DND-41 (cell line): ENCODE measurements around the gene LOXL3.

Experiments used
- ATAC-seq: fragments of 200-7000 bp; cut with Tn5 transposase; 3 replicates; pipeline ENCODE4 v1.9.1; 2021; ENCODE audit warnings: low read depth; ENCODE audit not compliant: insufficient read depth
- DNase-seq: peaks from one replicate; pipeline ENCODE4 v3.0.0-alpha.2; 2020
- H2AFZ ChIP-seq: 2 replicates; pipeline ENCODE4 v1.6.0; 2012; ENCODE audit warnings: low read depth, low read length
- H3K27ac ChIP-seq: 2 replicates; pipeline ENCODE4 v1.5.1; 2012; ENCODE audit warnings: low read length, inconsistent platforms
- H3K27me3 ChIP-seq: fragments of 200-600 bp; sonication (generic); 2 replicates; pipeline ENCODE4 v1.6.0; 2012; ENCODE audit warnings: low read length, mild to moderate bottlenecking, inconsistent platforms; ENCODE audit not compliant: insufficient read depth, poor library complexity
- H3K36me3 ChIP-seq: 2 replicates; pipeline ENCODE4 v1.5.1; 2012; ENCODE audit warnings: low read length, inconsistent platforms; ENCODE audit not compliant: insufficient read depth
- H3K4me1 ChIP-seq: 2 replicates; pipeline ENCODE4 v1.5.1; 2012; ENCODE audit warnings: mild to moderate bottlenecking, low read length; ENCODE audit not compliant: insufficient read depth
- H3K4me2 ChIP-seq: 2 replicates; pipeline ENCODE4 v1.6.0; 2012; ENCODE audit warnings: mild to moderate bottlenecking, moderate library complexity, low read length, inconsistent platforms; ENCODE audit not compliant: insufficient read depth
- H3K4me3 ChIP-seq, 2 experiments: fragments of 200-600 bp in 1 of 2; shearing (Covaris generic) in 1 of 2; 2 replicates each; pipeline ENCODE4 v1.5.1; 2012 to 2016; ENCODE audit warnings: inconsistent platforms in 2 of 2, low read length in 2 of 2, mild to moderate bottlenecking in 2 of 2, low read depth in 1 of 2, moderate library complexity in 1 of 2
- H3K79me2 ChIP-seq: 2 replicates; pipeline ENCODE4 v1.6.0; 2012; ENCODE audit warnings: low read length, inconsistent platforms; ENCODE audit not compliant: insufficient read depth
- H3K9ac ChIP-seq: 2 replicates; pipeline ENCODE4 v1.6.0; 2012; ENCODE audit warnings: low read depth, mild to moderate bottlenecking, inconsistent platforms, low read length, moderate library complexity
- H3K9me3 ChIP-seq: 2 replicates; pipeline ENCODE4 v1.5.1; 2012; ENCODE audit warnings: low read length, moderate library complexity, mild to moderate bottlenecking, inconsistent platforms; ENCODE audit not compliant: insufficient read depth, severe bottlenecking
- H4K20me1 ChIP-seq: 2 replicates; pipeline ENCODE4 v1.6.0; 2012; ENCODE audit warnings: low read length; ENCODE audit not compliant: insufficient read depth
- EZH2 ChIP-seq: IDR thresholded peaks from 3 replicates; pipeline ENCODE4 v1.6.1; 2012; ENCODE audit warnings: borderline replicate concordance, low read depth, mild to moderate bottlenecking, moderate library complexity, low read length, inconsistent platforms; ENCODE audit not compliant: severe bottlenecking
- TF ChIP-seq, protein P1 (sequence below): IDR thresholded peaks from 2 replicates; pipeline ENCODE4 v1.5.1; 2012; ENCODE audit warnings: borderline replicate concordance, low read length, moderate library complexity, mild to moderate bottlenecking; ENCODE audit not compliant: poor library complexity, severe bottlenecking; ENCODE audit errors: extremely low read depth

The LOXL3 gene

DNA sequence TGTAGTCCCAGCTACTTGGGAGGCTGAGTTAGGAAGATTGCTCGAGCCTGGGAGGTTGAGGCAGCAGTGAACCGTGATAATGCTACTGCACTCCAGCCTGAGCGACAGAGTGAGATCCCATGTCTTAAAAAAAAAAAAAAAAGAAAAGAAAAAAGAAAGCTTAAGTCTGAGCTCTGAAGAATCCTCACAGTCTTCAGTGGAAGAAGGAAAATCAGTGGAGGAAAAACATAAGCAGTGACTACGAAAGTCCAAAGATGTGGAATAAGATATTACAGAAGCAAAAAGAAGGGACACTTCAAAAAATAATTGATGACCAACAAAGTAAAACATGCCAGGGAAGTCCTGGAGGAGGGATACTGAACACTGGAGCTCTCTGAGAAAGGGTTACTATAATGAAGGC, 43.5 kb downstream of the LOXL3 start:
- Histone ChIP-seq H3K27me3 (peaks cover 19% of the 10 kb centered on the region), H2AFZ (no peak overlapping the region), H4K20me1 (no peaks in the 10 kb centered on the region), H3K36me3 (peaks cover 8% of the 10 kb centered on the region), H3K79me2 (peaks cover 14% of the 10 kb centered on the region), H3K4me1 (peaks cover 37% of the 10 kb centered on the region), H3K9me3 (no peaks in the 10 kb centered on the region), H3K4me3 (no peak overlapping the region), H3K27ac (no peak overlapping the region), H3K4me2 (no peak overlapping the region), H3K9ac (no peak overlapping the region)
- ATAC-seq (no peak), DNase-seq (no peak)
- TF ChIP-seq, protein P1, sequence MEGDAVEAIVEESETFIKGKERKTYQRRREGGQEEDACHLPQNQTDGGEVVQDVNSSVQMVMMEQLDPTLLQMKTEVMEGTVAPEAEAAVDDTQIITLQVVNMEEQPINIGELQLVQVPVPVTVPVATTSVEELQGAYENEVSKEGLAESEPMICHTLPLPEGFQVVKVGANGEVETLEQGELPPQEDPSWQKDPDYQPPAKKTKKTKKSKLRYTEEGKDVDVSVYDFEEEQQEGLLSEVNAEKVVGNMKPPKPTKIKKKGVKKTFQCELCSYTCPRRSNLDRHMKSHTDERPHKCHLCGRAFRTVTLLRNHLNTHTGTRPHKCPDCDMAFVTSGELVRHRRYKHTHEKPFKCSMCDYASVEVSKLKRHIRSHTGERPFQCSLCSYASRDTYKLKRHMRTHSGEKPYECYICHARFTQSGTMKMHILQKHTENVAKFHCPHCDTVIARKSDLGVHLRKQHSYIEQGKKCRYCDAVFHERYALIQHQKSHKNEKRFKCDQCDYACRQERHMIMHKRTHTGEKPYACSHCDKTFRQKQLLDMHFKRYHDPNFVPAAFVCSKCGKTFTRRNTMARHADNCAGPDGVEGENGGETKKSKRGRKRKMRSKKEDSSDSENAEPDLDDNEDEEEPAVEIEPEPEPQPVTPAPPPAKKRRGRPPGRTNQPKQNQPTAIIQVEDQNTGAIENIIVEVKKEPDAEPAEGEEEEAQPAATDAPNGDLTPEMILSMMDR, result no peak
- no peak for TF ChIP-seq EZH2

DNA sequence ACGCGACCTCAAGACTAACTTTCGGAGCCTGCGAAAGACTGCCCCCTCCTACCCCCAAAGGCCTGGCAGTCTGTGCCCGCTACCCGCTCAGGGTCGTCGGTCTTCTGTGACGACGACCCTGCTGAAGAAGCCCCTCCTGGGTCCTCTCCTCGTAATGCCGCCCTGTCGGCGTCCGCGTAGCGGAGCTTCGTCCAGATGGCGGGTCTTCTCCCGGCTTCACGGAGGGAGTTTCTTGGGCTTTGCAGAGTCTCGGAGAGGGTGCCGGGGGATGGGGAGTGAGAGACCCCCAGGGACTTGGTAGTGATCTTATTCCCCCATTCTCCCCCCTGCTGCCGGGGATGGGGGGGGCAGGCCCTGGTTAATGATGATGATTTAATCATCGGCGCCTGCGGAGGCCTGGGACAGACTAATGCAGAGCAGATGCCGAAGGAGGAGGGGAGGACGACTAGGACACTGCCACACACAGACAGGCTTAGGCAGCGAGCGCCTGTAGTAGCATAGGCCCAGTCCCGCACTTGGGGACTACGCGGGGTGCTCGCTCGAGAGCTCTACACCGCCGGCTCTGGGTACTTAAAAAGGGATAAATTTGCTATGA, 45.7 kb downstream of the LOXL3 start:
- Histone ChIP-seq H3K4me2 (peak overlapping the region; percentile 89), H4K20me1 (no peaks in the 10 kb centered on the region), H3K27me3 (peaks cover 5% of the 10 kb centered on the region), H3K9me3 (no peaks in the 10 kb centered on the region), H3K4me3 (peak overlapping the region; percentile 37 to 72), H3K79me2 (peaks cover 14% of the 10 kb centered on the region), H2AFZ (peak overlapping the region; percentile 88), H3K27ac (peak overlapping the region; percentile 96), H3K4me1 (peaks cover 36% of the 10 kb centered on the region), H3K9ac (peak overlapping the region; percentile 69), H3K36me3 (peaks cover 11% of the 10 kb centered on the region)
- no peak for DNase-seq
- ATAC-seq, result peak; percentile 16; the same call in 2 of the 3 replicates
- no peak for TF ChIP-seq EZH2
- TF ChIP-seq, protein P1, result peak; percentile 7

DNA sequence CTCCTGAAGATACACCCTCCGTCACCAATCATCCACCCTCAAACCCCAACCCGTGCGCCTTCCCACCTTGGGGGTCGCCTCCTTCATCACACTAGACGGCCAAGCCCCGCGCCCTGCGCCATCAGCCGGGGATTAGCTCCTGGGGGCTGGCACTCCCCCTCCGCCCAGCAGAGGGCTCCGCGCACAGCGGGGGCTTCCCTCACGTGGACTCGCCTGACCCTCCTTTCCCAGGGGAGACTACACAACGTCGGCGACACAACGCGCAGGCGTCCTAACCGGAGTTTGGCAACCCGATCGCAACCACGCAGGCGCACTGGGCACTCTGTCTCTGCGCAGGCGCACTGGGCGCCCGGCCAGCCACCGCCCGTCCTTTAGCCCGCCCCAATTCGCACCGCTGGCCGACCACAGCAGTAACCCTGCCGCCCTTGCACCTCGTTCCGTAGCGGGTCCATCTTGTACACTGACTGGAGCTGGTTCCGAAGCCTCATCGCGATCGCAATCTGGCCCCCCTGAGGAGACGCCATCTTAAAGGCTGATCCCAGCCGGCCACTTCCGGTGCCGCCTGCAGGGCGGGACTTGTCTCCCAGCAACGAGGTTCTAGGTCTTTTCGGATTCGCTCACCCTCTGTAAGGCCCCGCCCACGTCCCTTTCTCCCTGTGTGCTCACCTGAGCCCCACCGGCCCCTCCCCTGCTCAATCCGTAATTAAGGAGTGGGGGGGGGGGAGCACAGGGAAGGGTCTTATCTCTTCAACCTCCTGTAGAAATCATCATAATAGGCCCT, 46.4 kb downstream of the LOXL3 start, which contains the start of gene PCGF1:
PCGF1 (minus strand) TSS at position 551 of the 781 bp plus-strand sequence; CDS start at position 524, 27 bp downstream.
- H3K4me2 ChIP-seq, result peak within 1 kb of the TSS; percentile 89
- peaks cover 11% of the 10 kb centered on the region for H3K36me3 ChIP-seq
- H3K9me3 ChIP-seq, result no peaks in the 10 kb centered on the region
- peak within 1 kb of the TSS; percentile 69 for H3K9ac ChIP-seq
- peak within 1 kb of the TSS; percentile 96 for H3K27ac ChIP-seq
- no peaks in the 10 kb centered on the region for H3K27me3 ChIP-seq
- peaks cover 14% of the 10 kb centered on the region for H3K79me2 ChIP-seq
- H4K20me1 ChIP-seq, result no peaks in the 10 kb centered on the region
- TF ChIP-seq EZH2, result no peak
- TF ChIP-seq, protein P1, result peak; percentile 98
- H3K4me1 ChIP-seq, result peaks cover 36% of the 10 kb centered on the region
- ATAC-seq, result peak; percentile 89
- H2AFZ ChIP-seq, result peak within 1 kb of the TSS; percentile 88
- DNase-seq, result peak; percentile 99
- peak within 1 kb of the TSS; percentile 37 to 72 for H3K4me3 ChIP-seq
